Activated T-helper 17 cell treated with anti-CD3 and anti-CD28 coated beads, Interleukin-2, amount 50 U/mL, for 72 hours (primary cell): Measurements from ENCODE around the gene RSRP1. TPM values are rescaled to one million over a fixed set of nuclear protein-coding genes. Genes with fewer than 3 reads are reported as not detected.
"Not testable (repeated sequence)": the region's sequence is repeated elsewhere in the genome, so short reads cannot be mapped to it uniquely, and the experiment has no call there.

Experiments used
- ATAC-seq: fragments of 150-1000 bp; cut with Tn5 transposase; replicated peaks from 2 replicates; pipeline ENCODE4 v1.10.0; 2021; ENCODE audit warnings: mild to moderate bottlenecking, moderate library complexity
- H3K27ac Mint-ChIP-seq: one replicate; pipeline ENCODE4 v1.8.0; 2022; ENCODE audit warnings: mixed read lengths
- H3K27me3 Mint-ChIP-seq: one replicate; pipeline ENCODE4 v1.8.0; 2022; ENCODE audit warnings: mixed read lengths
- H3K36me3 Mint-ChIP-seq: one replicate; pipeline ENCODE4 v1.8.0; 2022; ENCODE audit warnings: low read depth, mild to moderate bottlenecking, mixed read lengths
- H3K4me1 Mint-ChIP-seq: one replicate; pipeline ENCODE4 v1.8.0; 2022; ENCODE audit warnings: mixed read lengths
- H3K4me3 Mint-ChIP-seq: one replicate; pipeline ENCODE4 v1.8.0; 2022; ENCODE audit warnings: mild to moderate bottlenecking, mixed read lengths
- H3K9me3 Mint-ChIP-seq: one replicate; pipeline ENCODE4 v1.8.0; 2022; ENCODE audit warnings: mixed read lengths
- total RNA-seq, 2 donors: library from RNA; stranded (reverse); gene quantifications; one replicate each; pipeline ENCODE4 v1.2.3, GENCODE V29; 2022

RSRP1 gene
- total RNA-seq, 2 donors from 2014 or later, result 120 to 228 TPM

- peaks cover 73% of the 10 kb centered on the region for H3K36me3 Mint-ChIP-seq
- H3K4me3 Mint-ChIP-seq, result peak overlapping the region; percentile 94
- H3K9me3 Mint-ChIP-seq, result no peaks in the 10 kb centered on the region
- H3K4me1 Mint-ChIP-seq, result peaks cover 27% of the 10 kb centered on the region
- H3K27me3 Mint-ChIP-seq, result no peaks in the 10 kb centered on the region
- ATAC-seq, result no peak
- H3K27ac Mint-ChIP-seq, result peak overlapping the region; percentile 97
Observed at GRCh38 chr1:25245393-25245792, 1.9 kb downstream of the RSRP1 start.

GRCh38 chr1:25243907-25244306 lies 3.3 kb downstream of the RSRP1 start:
- H3K4me1 Mint-ChIP-seq, result peaks cover 27% of the 10 kb centered on the region
- no peak for ATAC-seq
- peak overlapping the region; percentile 94 for H3K4me3 Mint-ChIP-seq
- H3K27me3 Mint-ChIP-seq, result no peaks in the 10 kb centered on the region
- H3K9me3 Mint-ChIP-seq, result no peaks in the 10 kb centered on the region
- H3K27ac Mint-ChIP-seq, result peak overlapping the region; percentile 67
- H3K36me3 Mint-ChIP-seq, result peaks cover 84% of the 10 kb centered on the region

GRCh38 chr1:25239681-25240541 lies 7.3 kb downstream of the RSRP1 start:
- Mint-ChIP-seq H3K4me3 (peak overlapping the region; percentile 91), H3K9me3 (no peaks in the 10 kb centered on the region), H3K27me3 (no peaks in the 10 kb centered on the region), H3K4me1 (peaks cover 10% of the 10 kb centered on the region), H3K36me3 (peaks cover 56% of the 10 kb centered on the region), H3K27ac (peak overlapping the region; percentile 96)
- peak; percentile 91 for ATAC-seq

- Mint-ChIP-seq H3K4me3 (no peak overlapping the region), H3K27ac (no peak overlapping the region), H3K9me3 (no peaks in the 10 kb centered on the region), H3K4me1 (no peaks in the 10 kb centered on the region), H3K27me3 (no peaks in the 10 kb centered on the region), H3K36me3 (peaks cover 43% of the 10 kb centered on the region)
- no peak for ATAC-seq
Observed at GRCh38 chr1:25238046-25238445, 9.2 kb downstream of the RSRP1 start.

- H3K36me3 Mint-ChIP-seq, result peaks cover 25% of the 10 kb centered on the region
- not testable (repeated sequence) for H3K9me3 Mint-ChIP-seq, ATAC-seq, H3K27me3 Mint-ChIP-seq, H3K4me1 Mint-ChIP-seq, H3K4me3 Mint-ChIP-seq, H3K27ac Mint-ChIP-seq
Observed at GRCh38 chr1:25236261-25236660, 11.0 kb downstream of the RSRP1 start.

- H3K27ac Mint-ChIP-seq, result not testable (repeated sequence)
Observed at GRCh38 chr1:25235411-25235810, 11.8 kb downstream of the RSRP1 start.

GRCh38 chr1:25232866-25233784 lies 14.1 kb downstream of the RSRP1 start:
- H3K4me1 Mint-ChIP-seq, result peaks cover 9% of the 10 kb centered on the region
- no peaks in the 10 kb centered on the region for H3K9me3 Mint-ChIP-seq
- H3K27ac Mint-ChIP-seq, result no peak overlapping the region
- peak; percentile 92 for ATAC-seq
- H3K4me3 Mint-ChIP-seq, result no peak overlapping the region
- no peaks in the 10 kb centered on the region for H3K27me3 Mint-ChIP-seq
- H3K36me3 Mint-ChIP-seq, result peaks cover 5% of the 10 kb centered on the region

More at GRCh38 chr1:25235411-25235810, 11.8 kb downstream of the RSRP1 start:
- H3K4me1 Mint-ChIP-seq, H3K27me3 Mint-ChIP-seq, H3K9me3 Mint-ChIP-seq, H3K4me3 Mint-ChIP-seq, ATAC-seq: not testable (repeated sequence)
- peaks cover 16% of the 10 kb centered on the region for H3K36me3 Mint-ChIP-seq

- peak; percentile 93 for ATAC-seq
- Mint-ChIP-seq H3K4me1 (peaks cover 13% of the 10 kb centered on the region), H3K27ac (no peak within 1 kb of the TSS), H3K9me3 (no peaks in the 10 kb centered on the region), H3K4me3 (no peak within 1 kb of the TSS), H3K27me3 (no peaks in the 10 kb centered on the region), H3K36me3 (peaks cover 5% of the 10 kb centered on the region)
Observed at GRCh38 chr1:25232027-25232865, 15.0 kb downstream of the RSRP1 start, which contains the start of gene SYF2. Gene SYF2, minus strand, starts transcription at chr1:25232502. Its CDS starts 35 bp downstream, at chr1:25232467.

GRCh38 chr1:25223471-25223870 lies 23.8 kb downstream of the RSRP1 start:
- H3K27me3 Mint-ChIP-seq, result no peaks in the 10 kb centered on the region
- no peak overlapping the region for H3K27ac Mint-ChIP-seq
- peaks cover 8% of the 10 kb centered on the region for H3K4me1 Mint-ChIP-seq
- H3K36me3 Mint-ChIP-seq, result peaks cover 61% of the 10 kb centered on the region
- no peak for ATAC-seq
- H3K9me3 Mint-ChIP-seq, result no peaks in the 10 kb centered on the region
- H3K4me3 Mint-ChIP-seq, result no peak overlapping the region

- no peak overlapping the region for H3K27ac Mint-ChIP-seq
- no peaks in the 10 kb centered on the region for H3K9me3 Mint-ChIP-seq
- H3K27me3 Mint-ChIP-seq, result no peaks in the 10 kb centered on the region
- H3K4me1 Mint-ChIP-seq, result peaks cover 3% of the 10 kb centered on the region
- peaks cover 61% of the 10 kb centered on the region for H3K36me3 Mint-ChIP-seq
- no peak for ATAC-seq
- no peak overlapping the region for H3K4me3 Mint-ChIP-seq
Observed at GRCh38 chr1:25222606-25223005, 24.6 kb downstream of the RSRP1 start.

GRCh38 chr1:25220666-25221065 lies 26.6 kb downstream of the RSRP1 start:
- Mint-ChIP-seq H3K27me3 (no peaks in the 10 kb centered on the region), H3K4me1 (peaks cover 9% of the 10 kb centered on the region), H3K27ac (no peak overlapping the region), H3K4me3 (no peak overlapping the region), H3K36me3 (peaks cover 61% of the 10 kb centered on the region), H3K9me3 (no peaks in the 10 kb centered on the region)
- ATAC-seq, result no peak

- Mint-ChIP-seq H3K36me3 (peaks cover 56% of the 10 kb centered on the region), H3K4me1 (peaks cover 9% of the 10 kb centered on the region), H3K9me3 (no peaks in the 10 kb centered on the region), H3K4me3 (no peak overlapping the region), H3K27me3 (no peaks in the 10 kb centered on the region), H3K27ac (peak overlapping the region; percentile 41)
- ATAC-seq, result no peak
Observed at GRCh38 chr1:25219661-25220251, 27.5 kb downstream of the RSRP1 start.

GRCh38 chr1:25217598-25218232 lies 29.5 kb downstream of the RSRP1 start:
- Mint-ChIP-seq H3K4me1 (peaks cover 9% of the 10 kb centered on the region), H3K4me3 (no peak overlapping the region), H3K27ac (no peak overlapping the region), H3K9me3 (no peaks in the 10 kb centered on the region), H3K36me3 (peaks cover 36% of the 10 kb centered on the region), H3K27me3 (no peaks in the 10 kb centered on the region)
- ATAC-seq, result no peak
